HG03108 (cell line): ENCODE results near the gene MBTPS1.

Experiments
- ATAC-seq: cut with Tn5 transposase; IDR thresholded peaks from one replicate; pipeline ENCODE4 v1.9.1; 2021; ENCODE audit warnings: moderate library complexity; ENCODE audit not compliant: unreplicated experiment

Gene MBTPS1

DNA sequence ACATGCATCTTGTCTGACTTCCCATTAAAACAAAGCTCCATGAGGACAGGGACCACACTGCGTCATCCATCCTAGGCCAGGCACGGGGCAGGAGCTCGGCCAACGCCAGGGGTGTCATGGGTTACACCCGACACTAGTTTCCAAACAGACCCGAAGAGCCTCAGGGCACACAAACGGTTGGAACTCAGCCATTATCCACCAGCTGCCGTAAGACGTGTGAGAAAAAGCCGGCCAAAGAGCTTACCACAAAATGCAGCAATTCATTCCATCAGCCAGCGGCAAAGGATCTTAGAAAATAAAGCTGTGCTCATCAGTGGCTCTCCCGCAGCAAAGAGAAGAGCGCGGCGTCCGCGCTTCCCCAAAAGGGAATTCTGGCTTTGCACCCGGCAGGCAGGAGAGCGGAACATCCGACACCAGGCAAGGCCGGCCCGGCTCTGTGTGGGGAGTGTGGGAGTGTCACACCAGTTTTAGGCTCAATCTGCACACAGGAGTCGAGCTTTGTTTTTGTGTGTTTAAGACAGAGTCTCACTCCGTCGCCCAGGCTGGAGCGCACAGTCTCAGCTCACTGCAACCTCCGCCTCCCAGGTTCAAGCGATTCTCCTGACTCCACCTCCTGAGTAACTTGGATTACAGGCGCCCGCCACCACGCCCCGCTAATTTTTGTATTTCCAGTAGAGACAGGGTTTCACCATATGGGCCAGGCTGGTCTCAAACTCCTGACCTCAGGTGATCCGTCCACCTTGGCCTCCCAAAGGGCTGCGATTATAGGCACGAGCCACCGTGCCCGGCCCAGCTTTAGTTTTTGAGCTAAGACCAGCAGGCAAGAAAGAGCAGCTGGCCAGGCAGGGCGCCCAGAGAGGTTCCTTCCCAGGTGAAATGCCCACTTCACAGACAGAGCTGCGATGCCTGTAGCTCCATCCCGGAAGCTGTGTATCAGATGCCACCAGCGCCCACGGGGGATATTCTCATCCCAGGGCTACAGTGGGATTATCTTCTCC is 75.6 kb downstream of the MBTPS1 start:
- no peak for ATAC-seq

DNA sequence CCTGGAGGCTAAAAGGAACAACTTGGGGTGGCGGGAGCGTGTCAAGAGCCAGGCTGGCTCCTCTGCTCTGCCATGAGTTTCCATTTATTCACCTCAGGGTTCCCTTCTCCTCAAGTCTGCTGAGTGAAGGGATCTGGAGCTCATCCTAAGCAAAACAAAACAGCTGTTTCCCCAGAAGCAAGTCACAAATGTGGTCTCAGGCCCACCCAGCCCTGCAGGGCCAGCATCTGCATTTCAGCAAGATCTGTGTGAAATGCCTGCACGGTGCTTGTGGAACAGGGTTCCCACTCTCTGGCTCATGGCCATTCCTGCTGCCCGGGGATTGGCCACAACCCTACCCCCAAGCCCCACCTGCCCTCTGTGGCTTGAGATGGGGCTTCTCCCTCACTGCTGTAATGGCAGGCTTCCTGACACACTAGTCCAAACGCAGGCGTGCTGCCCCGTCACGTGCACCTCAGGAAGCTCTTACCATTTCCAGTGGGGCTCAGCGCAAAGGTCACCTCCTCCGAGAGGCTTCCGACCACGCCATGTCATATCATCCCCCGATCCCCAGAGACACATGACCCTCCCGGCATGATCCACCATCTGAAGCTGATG is 76.4 kb downstream of the MBTPS1 start:
- no peak for ATAC-seq

DNA sequence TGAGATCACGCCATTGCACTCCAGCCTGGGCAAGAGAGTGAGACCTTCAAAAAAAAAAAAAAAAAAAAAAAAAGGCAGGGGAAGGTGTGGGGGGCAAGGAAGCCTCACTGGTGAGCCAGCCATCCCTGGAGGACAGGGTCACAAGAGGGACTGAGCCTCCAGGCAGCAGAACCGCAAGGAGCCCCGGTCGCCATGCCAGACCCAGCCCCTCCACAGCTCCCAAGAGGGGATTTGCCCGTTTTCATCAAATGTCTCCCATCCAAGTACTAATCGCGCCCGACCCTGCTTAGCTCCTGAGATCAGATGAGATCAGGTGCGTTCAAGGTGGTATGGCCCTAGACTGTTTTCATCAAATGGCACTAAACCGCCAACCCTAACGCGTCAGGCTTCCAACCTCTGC is 77.0 kb downstream of the MBTPS1 start:
- ATAC-seq, result no peak

DNA sequence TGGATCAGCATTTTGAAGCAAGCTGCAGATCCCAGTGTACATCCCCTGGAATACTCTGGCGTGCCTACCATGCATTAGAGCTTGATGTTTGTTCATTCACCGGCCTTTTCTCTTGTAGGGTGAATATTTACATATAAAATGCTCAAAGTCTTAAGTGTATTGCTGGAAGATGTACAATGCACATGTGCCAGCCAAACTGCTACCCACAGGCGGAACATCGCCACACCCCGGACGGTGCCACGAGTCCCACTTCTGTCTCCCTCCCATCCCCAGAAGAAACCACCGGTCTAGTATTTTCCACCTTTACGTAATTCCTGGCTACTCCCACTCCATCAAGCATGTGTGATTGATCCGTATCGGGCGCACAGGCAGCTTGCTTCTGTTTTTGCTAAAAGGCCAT is 78.3 kb downstream of the MBTPS1 start:
- ATAC-seq, result no peak

- no peak for ATAC-seq
Measured at GRCh38 chr16:84036982-84037425, 79.7 kb downstream of the MBTPS1 start.

GRCh38 chr16:84036131-84036530 is 80.6 kb downstream of the MBTPS1 start:
- ATAC-seq, result no peak

DNA sequence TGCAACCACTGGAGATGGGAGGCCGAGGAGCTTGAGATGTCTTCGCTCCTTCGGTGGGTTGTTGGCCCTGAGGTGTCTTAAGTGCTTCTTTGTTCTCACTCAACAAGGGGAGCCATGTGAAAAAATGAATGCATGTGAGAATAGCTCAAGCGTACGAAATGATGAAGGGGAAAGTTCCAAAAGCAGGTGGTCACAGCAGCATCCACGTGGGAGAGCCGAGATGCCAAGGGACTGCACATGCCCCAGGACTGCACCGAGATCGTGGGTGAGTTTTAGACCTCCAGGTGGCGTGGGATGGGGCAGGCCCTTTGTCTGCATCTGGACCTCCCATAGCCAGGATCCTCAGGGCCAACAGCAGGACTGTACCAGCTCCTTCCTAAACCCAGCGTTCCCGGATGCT is 82.2 kb downstream of the MBTPS1 start:
- no peak for ATAC-seq

GRCh38 chr16:84033251-84034195 is 83.2 kb downstream of the MBTPS1 start:
- no peak for ATAC-seq

- ATAC-seq, result no peak
Measured at GRCh38 chr16:84032458-84033178, 84.1 kb downstream of the MBTPS1 start.

- no peak for ATAC-seq
Measured at GRCh38 chr16:84031556-84031955, 85.2 kb downstream of the MBTPS1 start.

DNA sequence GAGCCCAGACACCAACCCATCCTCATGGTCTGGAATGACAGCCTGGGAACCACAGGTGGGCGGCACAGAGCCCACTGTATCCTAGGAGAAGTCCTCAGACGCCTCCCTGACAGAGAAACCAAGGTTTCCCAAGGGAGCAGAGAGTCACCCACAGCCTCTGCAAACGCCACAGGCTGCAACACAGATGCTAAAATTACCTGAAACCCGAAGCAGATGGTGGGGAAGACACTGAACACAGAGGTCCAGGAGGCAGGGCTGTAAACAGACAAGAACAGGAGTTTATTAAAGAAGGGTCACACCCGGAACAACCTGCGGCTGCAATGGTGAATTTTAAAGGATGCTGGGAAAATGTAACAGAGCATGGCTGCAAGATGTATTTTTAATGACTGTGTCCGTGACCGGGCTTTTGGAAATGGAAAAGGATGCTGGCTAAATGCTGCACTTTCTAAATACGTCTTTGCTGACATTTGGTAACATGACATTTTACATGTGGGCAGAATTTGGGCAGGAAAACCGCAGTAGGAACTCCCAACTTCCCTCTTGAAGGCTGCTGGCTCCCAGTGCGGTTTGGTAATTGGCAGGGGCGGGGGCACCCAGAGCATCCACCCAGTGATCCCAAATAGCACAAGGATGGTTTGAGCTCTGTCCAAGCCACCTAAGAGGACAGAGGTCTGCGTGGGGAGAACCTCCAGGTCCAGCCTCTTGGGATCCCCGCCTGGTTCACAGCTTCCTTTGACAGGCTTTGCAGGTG is 87.3 kb downstream of the MBTPS1 start:
- no peak for ATAC-seq

DNA sequence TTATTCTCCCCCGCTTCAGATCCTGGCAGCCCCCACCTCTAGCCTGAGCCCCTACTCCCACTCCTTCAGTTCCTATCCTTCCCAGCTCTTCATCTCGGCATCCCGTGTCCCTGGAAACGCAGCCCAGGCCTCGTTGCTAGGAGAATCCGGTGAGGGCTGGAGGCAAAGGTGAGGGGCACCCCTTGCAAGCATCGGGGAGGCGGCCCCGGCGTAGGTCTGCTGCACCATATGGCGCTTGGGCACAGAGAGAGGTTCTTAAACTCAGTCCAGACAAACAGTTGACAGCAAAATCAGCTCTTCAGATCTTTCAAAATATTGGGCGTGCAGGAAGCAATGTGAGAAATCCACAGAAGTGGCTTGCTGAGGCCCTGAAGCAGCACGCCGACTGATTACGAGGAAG is 89.1 kb downstream of the MBTPS1 start:
- no peak for ATAC-seq

GRCh38 chr16:84026606-84027005 is 90.1 kb downstream of the MBTPS1 start:
- ATAC-seq, result no peak

DNA sequence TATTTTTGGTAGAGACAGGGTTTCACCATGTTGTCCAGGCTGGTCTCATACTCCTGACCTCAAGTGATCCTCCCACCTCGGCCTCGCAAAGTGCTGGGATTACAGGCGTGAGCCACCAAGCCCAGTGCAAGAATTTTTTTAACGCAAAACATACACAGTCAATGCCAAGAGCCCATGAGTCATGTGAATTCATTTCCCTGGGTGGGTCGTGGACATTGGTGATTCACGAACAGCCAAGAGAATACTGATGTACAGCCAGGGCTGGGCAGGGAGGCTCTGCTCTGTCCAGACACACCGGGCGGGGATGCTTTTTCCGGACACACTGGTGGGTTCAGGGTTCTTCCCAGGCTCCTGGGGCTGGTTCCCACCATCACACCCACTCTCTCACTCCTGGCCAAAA is 91.9 kb downstream of the MBTPS1 start:
- ATAC-seq, result no peak

GRCh38 chr16:84022644-84023043 is 94.1 kb downstream of the MBTPS1 start:
- no peak for ATAC-seq

DNA sequence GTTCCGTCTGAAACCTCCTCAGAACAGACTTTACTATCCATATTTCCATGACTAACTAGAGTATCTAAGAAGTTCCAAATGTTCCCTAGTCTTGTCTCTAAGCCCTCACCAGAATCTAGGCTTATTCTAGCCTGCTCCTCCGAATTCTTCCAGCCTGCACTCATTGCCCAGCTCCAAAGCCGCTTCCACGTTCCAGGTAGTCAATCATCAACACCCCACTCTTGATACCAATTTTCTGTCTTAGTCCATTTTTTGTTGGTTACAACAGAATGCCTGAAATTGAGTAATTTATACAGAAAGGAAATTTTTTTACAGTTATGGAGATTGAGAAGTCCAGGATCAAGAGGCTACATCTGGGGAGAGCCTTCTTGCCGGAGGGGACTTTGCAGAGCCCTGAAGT is 95.3 kb downstream of the MBTPS1 start:
- ATAC-seq, result no peak

DNA sequence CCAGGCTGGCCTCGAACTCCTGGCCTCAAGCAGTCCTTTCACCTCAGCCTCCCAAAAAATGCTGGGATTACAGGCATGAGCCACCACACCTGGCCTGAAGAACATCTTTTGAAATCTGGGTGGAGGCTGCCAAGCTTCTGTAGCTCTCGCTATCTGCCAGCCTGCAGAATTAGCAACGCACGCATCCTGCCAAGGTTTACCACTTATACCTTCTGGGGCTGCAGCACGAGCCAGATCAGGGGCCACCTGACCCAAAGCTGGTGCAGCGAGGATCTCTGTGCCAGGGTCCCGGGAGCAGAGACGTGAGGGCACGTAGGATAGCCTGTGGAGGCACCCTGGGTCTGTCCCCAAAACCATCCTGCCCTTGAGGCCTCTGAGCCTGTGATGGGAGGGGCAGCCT is 96.4 kb downstream of the MBTPS1 start:
- no peak for ATAC-seq

DNA sequence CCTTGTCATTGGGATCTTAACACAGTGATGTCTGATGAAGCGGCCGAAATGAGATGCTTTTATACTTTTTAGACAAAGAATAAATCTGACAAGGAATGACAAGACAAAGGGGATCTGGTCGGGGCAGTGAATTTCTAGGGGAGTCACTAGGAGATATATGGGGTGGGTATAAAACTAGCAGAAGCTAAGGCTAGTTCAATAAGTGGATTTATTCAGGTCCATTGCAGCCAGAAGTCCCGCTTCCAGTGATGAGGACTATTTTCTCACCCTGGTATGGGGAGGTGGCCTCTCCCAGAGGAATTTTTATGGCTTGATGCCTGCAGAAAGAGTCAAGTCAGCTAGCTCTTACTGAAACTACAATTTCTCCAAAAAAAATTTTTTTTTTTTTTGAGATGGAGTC is 98.0 kb downstream of the MBTPS1 start:
- no peak for ATAC-seq

DNA sequence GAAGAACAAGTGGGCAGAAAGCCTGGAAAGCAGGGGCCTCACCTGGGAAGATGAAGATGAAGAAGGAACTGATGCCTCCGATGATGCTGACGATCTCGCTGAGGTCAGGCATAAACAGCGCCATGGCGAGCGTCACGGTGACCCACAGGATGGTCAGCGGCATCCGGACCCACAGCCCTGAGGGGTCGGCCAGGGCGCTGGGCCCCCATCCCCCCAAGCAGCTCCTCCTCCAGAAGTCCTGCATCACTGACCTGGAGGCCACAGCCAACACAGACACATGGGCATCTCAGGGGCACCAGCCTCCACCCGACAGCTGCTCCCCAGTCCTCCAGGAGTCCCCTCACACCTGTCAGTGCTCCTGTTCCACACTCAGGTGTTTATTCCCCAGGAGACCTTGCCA is 100.3 kb downstream of the MBTPS1 start:
- ATAC-seq, result no peak

GRCh38 chr16:84015399-84015798 is 101.3 kb downstream of the MBTPS1 start:
- no peak for ATAC-seq
